ENCODE results near the gene WDR17.

DNA sequence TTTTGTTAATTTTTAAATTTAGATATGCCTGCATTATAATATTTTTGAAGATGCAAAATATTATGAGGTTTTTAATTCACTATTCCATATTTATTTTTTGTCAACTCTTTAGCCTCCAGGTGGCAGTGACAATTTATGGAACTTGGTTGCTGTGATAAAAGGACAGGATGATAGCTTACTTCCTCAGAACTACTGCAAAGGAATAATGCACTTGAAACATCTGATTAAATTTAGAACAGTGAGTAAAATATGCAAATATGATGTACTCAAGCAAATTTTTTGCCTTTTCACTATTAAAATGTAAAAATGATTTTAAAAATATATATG is 84.7 kb downstream of the WDR17 start:
- TF ChIP-seq CTCF (IDR thresholded peaks at IDR 0.05) (no peak), EZH2 (IDR thresholded peaks at IDR 0.05; ENCODE audit: borderline replicate concordance, insufficient read depth, low read depth, low read length, poor library complexity, severe bottlenecking) (no peak)

Measured in B cell (primary cell).